Cardiac septum (tissue), 1 donor: ENCODE results near the gene GORASP1. TPM values are rescaled to one million over a fixed set of nuclear protein-coding genes. Genes with fewer than 3 reads are reported as not detected.

Experiments
- DNase-seq: peaks from one replicate; pipeline ENCODE4 v3.0.0-alpha.2; 2020; ENCODE audit warnings: low spot score
- intact Hi-C: fragments of 100-400 bp; cut with DNase I; formaldehyde crosslinking; loops from one replicate; pipeline ENCODE4 v1.14.0; 2022
- total RNA-seq: library from RNA; stranded (reverse); fragmentation: NEBNext Ultra II Directional; extraction: Animal tissue kit (Norgen Biotek cat#: 25700); gene quantifications from one replicate; pipeline ENCODE4 v1.2.1, GENCODE V29; 2021
- donor health status: DM: no; HTN: no; CAD: no.

The GORASP1 gene
- total RNA-seq, 1 donor from 2014 or later: 45.9 TPM

DNA sequence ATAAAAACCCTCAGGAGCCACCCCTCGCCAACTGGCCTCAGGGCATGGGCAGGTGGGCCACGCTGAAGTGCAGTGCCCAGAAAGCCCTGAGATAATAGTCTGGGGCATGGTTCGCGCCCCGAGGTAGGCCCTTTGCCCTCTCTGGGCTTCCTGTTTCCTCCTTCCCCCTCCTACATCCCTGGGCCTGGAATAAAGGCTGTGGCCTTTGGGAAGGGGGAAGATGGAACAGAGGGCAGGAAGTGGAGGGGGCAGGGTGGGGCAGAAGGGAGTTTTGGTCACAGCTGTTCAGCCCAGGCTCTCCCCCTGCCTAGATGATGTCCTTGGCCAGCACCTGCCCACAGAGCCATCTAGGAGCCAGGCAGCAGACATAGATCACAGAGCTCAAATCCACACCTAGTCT, 34.6 kb upstream of the GORASP1 start:
- intact Hi-C loops: no loop called here
- no peak for DNase-seq

DNA sequence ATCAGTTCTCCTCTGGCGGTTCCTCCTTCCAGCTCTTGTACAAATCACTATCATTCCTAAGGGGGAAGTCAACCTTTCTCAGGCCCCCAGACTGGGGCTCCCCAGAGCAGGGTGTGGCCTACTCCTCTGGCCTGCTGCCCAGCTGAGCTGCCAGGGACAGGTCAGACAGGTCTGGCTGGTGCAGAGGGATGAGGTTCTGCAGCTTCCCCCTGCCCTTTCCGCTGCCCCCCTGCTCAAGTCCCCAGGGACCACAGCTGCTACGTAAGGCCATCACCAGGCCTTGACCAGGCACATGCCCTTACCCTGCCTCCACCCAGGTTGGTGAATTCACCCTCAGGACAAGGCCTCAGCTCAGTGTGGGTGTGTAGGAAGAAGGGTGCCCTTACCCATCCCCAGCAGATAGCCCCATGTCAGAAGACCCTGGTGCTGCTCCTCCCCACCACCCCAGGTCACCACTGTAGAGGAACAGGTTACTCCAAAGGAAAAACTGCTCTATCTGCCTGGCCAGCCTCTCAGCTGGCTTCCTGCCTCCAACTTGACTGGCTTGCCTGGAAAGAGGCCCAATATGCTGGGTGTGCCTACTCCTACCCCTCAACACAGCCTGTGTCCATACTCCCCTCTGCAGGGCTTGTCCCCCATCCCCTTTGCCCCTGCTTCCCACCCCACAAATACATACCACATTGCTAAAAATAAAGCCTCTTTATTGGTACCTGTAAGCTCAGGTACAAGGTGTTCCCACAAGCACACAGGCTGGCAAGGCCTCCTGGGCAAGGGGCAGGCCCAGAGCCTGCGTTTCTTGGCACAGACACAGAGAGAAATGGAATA, 34.0 kb upstream of the GORASP1 start:
- no peak for DNase-seq
- intact Hi-C loops: no loop called here

DNA sequence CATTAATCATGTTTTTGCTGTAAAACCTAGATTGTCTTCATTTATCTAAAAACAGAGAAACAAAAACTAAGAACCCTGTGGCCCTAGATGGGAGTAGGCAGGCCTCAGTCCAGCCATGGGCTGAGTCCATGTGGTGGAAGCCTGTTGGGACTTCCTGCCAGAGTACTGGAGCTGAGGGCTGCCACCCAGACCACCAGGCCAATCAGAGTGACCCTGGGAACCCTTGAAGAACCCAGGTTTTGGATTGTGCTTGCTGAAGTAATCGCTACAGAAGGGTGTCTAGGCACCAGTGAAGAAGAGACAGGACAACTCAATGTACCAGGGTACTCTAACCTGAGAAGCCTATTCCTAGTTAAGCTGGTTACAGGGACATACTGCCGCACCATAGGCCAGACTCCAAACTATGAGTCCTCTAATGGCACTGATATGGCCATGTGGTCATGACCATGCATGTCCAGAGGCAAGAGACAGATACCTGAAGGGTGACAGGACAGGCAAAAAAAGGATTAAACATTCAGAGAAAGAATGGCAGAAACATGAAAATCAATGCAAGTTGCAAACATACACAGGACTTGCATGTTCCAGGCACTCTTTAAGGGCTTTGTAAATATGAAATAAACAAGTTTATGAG, 33.0 kb upstream of the GORASP1 start:
- intact Hi-C loops: no loop called here

DNA sequence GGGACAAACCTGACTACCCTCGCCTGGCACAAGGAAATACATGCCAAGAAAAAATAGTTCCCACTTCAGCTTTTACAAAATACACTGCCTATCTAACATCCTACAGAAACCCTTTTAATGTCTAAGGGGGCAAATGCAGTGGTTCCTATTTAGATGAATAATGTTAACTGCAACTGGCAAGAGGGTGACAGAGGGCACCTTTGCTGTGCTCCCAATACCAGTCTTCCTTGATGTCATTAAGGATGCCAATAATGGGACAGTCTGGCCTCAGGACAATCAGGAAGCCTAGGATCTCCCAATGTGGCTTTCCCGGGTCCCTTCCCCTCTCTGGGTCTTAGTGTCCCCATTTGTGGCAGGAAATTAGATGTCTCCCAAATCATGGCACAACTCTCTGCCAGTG, 32.0 kb upstream of the GORASP1 start:
- intact Hi-C loops: loop anchor here (10.0 kb wide), 1 partner anchor 245 kb away; the partner anchor contains the start of gene SLC25A38
- no peak for DNase-seq

More for the DNA sequence above, 33.0 kb upstream of the GORASP1 start:
- no peak for DNase-seq

DNA sequence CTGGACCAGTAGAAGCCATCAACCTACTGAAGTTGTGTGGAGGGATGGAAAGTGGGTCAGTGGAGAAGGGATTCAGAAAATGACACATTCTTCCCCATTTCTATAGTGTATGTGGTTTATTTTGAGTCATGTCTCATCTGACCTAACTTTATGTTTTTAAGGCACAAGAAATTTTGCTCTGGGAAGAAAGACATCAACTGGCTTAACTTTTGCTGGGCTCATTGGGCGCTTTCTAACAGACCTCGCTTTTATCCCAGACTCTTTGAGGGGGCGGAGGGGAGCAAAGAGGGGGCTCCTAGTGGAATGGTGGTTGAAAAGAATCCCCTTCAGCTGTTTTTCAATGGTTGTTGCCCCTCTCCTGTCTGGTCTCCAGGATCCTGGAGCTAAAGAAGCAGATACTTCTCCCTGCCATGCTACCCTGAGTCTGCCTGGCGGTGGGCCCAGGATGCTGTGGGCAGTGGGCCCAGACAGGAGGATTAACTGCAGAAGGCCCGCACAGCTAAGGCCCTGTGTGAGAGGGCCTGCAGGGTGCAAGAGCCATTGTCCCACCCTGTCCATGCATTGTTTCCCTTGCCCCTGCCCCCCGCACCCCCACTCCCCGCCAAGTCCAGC, 31.5 kb upstream of the GORASP1 start:
- intact Hi-C loops: loop anchor here (10.0 kb wide), 1 partner anchor 246 kb away; the partner anchor contains the start of gene SLC25A38
- DNase-seq: no peak

DNA sequence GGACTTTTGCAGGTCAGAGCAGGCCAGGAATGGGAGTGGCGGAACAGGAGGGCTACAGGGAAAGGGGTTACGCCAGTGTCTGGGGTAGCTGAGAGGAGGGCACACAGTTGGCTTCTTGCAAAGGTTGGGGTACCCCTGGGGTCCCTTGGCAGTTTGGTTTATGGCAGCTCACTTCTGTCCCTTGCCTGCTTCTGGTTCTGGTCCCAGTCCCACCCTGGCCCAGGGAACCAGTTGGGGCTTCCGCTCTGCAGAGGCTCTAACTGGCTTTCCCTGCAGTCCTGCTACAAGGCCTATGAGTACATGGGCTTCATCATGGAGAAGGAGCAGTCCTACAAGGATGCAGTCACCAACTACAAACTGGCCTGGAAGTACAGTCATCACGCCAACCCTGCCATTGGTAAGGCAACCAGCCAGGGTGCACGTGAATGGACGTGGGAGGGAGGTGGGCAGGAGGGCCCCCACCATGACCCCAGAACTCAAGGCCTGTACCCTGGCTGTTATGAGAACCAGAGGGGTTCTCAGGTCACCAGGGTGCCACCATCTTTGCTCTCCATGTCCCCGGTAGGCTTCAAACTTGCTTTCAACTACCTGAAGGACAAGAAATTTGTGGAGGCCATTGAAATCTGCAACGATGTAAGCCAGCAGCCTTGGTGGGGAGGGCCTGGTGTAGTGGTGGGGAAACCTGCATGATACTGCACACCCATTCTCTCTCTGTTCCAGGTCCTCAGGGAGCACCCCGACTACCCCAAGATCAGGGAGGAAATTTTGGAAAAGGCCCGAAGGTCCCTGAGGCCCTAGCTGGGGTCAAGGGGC, 30.8 kb upstream of the GORASP1 start:
- DNase-seq: peak; percentile 33
- intact Hi-C loops: loop anchor here (10.0 kb wide), 1 partner anchor 247 kb away; the partner anchor contains the start of gene SLC25A38

DNA sequence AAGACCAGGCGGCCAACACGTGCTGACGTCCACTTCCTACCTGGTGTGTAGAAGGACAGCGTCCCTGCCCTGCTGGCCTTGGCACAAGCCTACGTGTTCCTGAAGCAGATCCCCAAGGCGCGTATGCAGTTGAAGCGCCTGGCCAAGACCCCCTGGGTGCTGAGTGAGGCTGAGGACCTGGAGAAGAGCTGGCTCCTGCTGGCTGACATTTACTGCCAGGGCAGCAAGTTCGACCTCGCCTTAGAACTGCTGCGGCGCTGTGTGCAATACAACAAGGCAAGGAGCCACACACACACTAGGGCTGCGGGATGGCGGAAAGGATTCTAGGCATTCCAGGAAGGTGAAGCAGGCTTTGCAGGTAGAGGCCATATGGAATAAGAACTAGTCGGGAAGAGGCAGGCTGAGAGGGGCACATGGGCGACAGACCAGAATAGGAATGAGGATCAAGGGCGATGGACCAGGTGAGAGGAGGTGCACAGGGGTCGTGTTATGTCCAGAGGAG, 30.1 kb upstream of the GORASP1 start:
- intact Hi-C loops: loop anchor here (10.0 kb wide), 1 partner anchor 247 kb away; the partner anchor contains the start of gene SLC25A38
- DNase-seq: peak; percentile 70

DNA sequence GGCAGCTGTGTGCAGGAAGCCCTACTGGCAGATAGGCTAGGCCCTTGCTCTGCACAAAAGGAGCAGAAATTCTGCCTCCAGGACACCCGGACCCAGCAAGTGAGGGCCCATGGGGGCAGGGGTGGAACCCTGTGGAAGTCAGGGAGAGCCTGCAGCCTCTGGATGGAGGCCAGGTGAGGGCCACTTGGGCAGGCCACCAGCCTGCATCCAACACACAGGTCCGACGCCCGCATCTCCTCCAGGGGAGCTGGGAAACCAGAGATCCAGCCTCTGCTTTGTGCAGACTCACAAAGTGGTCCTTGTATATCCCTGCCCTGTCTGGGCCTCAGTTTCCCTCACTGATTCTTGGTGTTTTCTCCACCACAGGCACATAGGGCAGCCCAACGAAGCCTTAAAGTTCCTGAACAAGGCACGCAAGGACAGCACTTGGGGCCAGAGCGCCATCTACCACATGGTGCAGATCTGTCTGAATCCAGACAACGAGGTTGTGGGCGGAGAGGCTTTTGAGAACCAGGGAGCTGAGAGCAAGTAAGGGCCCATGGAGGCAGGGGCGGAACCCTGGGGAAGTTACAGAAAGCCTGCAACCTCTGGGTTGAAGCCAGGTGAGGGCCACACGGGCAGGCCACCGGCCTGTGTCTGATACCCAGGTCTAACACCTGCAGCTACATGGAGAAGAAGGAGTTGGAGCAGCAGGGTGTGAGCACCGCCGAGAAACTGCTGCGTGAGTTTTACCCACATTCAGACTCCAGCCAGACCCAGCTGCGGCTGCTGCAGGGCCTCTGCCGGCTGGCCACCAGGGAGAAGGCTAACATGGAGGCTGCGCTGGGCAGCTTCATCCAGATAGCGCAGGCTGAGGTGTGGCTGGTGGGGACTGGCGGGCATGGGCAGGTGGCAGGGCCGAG, 29.4 kb upstream of the GORASP1 start:
- DNase-seq: peak; percentile 73
- intact Hi-C loops: loop anchor here (10.0 kb wide), 1 partner anchor 248 kb away; the partner anchor contains the start of gene SLC25A38

DNA sequence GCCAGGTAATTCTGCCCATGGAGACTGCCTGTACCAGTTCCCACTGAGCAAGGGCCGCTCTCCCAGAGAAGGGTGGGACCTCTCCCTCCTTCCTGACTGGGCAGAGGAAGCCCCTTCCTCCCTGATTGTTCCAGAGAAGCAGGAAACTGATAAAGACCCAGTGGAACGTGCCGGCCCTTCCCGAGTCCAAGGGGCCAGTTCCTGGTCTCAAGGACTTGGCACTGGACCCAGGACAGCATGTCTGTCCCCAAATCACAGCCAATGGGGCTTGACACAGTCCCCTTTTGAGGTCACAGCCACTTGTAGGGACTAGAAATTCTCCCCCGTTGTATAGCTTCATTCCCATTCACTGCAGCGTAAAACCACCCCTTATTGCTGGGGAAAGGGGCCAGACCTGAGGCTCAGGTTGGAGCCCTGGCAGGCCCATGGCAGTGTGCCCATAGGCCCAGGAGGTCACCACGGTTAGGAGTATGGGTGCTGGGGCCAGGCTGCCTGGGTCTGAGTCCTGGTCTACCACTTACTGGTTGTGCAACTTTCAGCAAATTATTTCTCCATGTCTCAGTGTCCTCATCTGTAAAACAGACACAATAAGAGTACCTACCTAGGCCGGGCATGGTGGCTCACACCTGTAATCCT, 27.9 kb upstream of the GORASP1 start:
- peak; percentile 81 for DNase-seq
- intact Hi-C loops: loop anchor here (10.0 kb wide), 1 partner anchor 250 kb away; the partner anchor contains the start of gene SLC25A38

DNA sequence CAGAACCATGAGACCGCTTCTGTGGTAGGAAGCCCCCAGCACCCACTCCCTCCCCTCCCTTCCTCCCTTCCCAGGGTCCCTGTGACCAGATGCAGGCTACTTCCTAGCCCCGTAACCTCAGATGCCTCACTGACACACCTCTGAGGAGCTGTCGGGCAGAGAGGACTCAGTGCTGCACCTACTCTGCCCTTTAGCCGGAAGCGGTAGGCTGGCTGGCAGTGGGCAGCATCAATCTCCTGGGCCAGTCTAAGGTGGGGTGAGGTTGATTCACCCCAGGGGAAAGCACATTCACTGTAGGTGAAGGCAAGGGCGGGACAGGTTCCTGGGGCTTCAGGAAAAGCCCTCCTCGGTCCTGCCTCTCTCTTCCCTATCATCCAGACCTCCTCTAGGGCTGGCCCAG, 26.9 kb upstream of the GORASP1 start:
- peak; percentile 38 for DNase-seq
- intact Hi-C loops: loop anchor here (10.0 kb wide), 1 partner anchor 250 kb away; the partner anchor contains the start of gene SLC25A38

DNA sequence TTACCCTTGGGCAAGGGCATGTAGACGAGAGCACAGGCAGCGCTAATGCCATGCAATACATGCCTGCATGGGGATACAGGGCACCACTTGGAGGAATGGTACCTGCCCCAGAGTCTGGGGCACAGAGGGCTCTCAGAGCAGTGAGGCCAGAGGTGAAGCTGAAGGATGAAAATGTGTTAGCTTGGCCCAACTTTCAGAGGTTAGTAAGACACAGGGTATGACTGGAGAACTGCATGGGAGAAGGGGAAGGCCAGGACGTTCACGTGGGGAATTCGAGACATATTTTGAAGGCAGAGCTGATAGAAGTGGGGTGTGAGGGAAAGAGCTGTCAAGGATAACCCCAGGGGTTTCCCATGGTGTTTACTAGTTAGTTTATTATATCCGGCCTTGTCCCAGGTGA, 26.4 kb upstream of the GORASP1 start:
- DNase-seq: peak; percentile 47
- intact Hi-C loops: loop anchor here (10.0 kb wide), 1 partner anchor 251 kb away; the partner anchor contains the start of gene SLC25A38

DNA sequence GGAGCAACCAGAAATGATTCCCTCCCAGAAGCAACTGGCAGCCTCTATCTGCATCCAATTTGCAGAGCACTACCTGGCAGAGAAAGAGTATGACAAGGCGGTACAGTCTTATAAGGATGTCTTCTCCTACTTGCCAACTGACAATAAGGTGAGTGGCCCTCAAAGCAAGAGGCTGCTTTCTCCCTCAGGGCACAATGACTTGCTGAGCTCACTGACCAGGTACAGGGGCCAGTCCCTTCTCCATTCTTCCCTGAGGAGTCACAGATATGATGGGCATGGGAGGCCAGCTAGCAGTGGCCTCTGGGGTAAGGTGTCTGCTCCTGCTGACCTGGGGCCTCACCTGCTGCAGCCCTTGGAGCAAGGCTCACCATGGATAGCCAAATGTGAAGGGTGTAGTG, 25.7 kb upstream of the GORASP1 start:
- intact Hi-C loops: loop anchor here (10.0 kb wide), 1 partner anchor 252 kb away; the partner anchor contains the start of gene SLC25A38
- peak; percentile 35 for DNase-seq

DNA sequence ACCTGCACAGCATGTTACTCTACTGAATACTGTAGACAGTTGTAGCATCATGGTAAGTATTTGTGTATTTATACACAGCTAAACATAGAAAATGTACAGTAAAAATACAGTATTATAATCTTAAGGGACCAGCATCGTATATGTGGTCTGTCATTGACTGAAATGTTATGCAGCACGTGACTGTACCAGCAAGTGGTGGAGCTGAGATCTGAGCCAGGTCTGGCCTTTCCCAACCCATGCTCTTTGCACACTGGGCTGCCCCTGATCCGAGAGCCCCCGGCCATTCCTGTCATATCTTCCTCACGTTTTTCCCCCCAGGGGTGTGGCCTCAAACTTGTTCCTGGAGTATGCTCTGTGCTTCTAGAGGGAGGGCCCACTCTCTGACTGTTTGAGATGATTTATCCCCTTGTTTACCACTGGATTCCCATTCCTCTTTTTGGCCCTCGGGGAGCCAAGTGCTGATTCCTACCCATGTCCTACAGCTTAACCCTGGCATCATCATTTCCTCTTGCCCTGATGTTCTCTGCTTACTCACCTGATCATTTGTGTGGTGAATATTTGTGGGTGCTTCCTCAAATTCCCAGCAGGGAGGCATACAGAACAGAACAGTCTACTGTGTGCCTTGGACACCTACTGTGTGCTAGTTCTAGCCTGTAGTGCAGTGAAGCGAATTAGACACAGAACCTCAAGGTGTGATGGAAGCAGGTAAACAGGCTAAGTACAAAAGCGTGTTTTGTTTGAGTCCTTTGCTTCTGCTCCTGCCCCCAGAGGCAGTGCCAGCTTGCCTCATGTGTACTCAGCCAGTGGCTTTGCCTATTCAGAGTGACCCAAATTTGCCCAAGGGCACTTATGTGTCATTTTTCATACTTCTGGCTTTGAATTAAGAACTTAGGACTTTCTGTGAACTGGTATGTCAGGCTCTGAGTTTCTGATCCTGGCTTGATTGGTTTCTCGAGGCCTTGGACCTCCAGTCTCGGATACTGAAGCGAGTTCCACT, 25.0 kb upstream of the GORASP1 start:
- DNase-seq: peak; percentile 29
- intact Hi-C loops: loop anchor here (10.0 kb wide), 1 partner anchor 252 kb away; the partner anchor contains the start of gene SLC25A38

DNA sequence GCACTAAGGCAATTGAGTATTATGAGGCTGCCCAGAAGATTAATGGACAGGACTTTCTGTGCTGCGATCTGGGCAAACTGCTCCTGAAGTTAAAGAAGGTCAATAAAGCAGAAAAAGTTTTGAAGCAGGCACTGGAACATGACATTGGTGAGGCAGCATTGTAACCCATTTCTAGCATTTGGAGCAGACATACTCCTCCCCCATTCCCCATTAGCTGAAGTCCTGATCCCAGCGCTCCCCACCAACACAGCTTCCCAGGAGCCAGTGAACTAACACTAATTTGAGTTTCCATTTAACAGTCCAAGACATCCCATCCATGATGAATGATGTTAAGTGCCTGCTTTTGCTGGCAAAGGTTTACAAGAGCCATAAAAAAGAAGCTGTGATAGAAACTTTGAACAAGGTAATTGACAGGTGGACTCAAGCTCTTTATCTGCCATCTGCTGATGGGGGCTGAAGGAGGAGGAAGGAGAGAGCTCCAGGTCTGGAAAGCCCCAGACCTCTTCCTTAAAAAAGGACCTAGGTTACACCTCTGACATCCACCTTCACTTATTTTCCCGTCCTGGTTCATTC, 23.4 kb upstream of the GORASP1 start:
- intact Hi-C loops: loop anchor here (10.0 kb wide), 1 partner anchor 254 kb away; the partner anchor contains the start of gene SLC25A38
- peak; percentile 9 for DNase-seq

DNA sequence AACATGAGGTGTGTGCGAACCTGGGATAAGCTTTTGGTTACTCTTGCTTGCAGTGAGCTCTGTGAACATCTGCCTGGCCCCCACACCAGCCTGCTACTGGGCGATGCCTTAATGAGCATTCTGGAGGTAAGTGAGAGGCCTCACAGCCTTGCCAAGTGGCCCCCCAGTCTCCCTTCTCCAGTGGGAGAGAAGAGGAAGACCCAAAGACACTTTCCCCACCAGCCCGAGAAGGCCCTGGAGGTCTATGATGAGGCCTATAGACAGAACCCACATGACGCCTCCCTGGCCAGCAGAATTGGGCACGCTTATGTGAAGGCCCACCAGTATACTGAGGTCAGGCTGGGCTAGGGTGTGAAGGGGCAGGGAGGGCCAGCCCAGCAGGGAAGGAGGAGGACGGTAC, 22.6 kb upstream of the GORASP1 start:
- peak; percentile 73 for DNase-seq
- intact Hi-C loops: loop anchor here (10.0 kb wide), 1 partner anchor 255 kb away; the partner anchor contains the start of gene SLC25A38

DNA sequence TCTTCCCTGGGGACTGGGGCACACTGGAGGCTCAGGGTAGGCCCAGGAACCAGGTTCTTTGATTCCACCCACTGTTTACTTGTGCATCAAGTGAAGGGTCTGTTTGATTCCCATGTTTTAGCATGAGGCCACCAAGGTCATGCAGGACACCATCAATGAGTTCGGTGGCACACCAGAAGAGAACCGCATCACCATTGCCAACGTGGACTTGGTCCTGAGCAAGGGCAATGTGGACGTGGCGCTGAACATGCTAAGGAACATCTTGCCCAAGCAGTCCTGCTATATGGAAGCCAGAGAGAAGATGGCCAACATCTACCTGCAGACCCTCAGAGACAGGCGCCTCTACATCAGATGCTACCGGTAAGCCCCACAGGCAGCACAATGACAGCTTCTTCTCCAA, 21.5 kb upstream of the GORASP1 start:
- intact Hi-C loops: no loop called here
- peak; percentile 35 for DNase-seq
